Head of caudate nucleus (tissue), 42 donors: Measurements from ENCODE around the gene EVX2.
A peak's percentile ranks its signal among the peaks of the same experiment; 100 is the strongest.

Source experiments
- DNase-seq, 42 donors: peaks; one replicate each; pipeline versions ENCODE4 v3.0.0 to v3.0.0-alpha.2; 2020 to 2021; ENCODE audit warnings: mixed read lengths in 7 of 42
- intact Hi-C: fragments of 100-400 bp; cut with DNase I; formaldehyde crosslinking; loops from one replicate; pipeline ENCODE4 v1.15.0; 2022

The EVX2 gene

GRCh38 chr2:176099728-176100546, 16.2 kb upstream of the EVX2 start, which contains the start of gene HOXD12:
HOXD12 (plus strand) TSS chr2:176099795; CDS start chr2:176099802, 7 bp downstream.
- no peak for DNase-seq
- intact Hi-C loops = loop anchor here (10.0 kb wide), 1 partner anchor 735 kb away; no protein-coding TSS in a partner anchor

GRCh38 chr2:176099159-176099727, 15.5 kb upstream of the EVX2 start:
- intact Hi-C loops = loop anchor here (10.0 kb wide), 1 partner anchor 734 kb away; no protein-coding TSS in a partner anchor
- no peak for DNase-seq

GRCh38 chr2:176098366-176099158, 14.8 kb upstream of the EVX2 start:
- intact Hi-C loops = loop anchor here (10.0 kb wide), 1 partner anchor 734 kb away; no protein-coding TSS in a partner anchor
- no peak for DNase-seq

GRCh38 chr2:176097820-176098365, 14.1 kb upstream of the EVX2 start:
- intact Hi-C loops = loop anchor here (10.0 kb wide), 1 partner anchor 733 kb away; no protein-coding TSS in a partner anchor
- DNase-seq = no peak

GRCh38 chr2:176096986-176097819, 13.4 kb upstream of the EVX2 start:
- peak in 39 of 42 donors; percentile 17 to 74 (median 46) for DNase-seq
- intact Hi-C loops = loop anchor here (10.0 kb wide), 1 partner anchor 732 kb away; no protein-coding TSS in a partner anchor

- intact Hi-C loops = loop anchor here (10.0 kb wide), 1 partner anchor 732 kb away; no protein-coding TSS in a partner anchor
- DNase-seq = no peak
Observed at GRCh38 chr2:176096243-176096985, 12.7 kb upstream of the EVX2 start.

- DNase-seq = no peak
- intact Hi-C loops = loop anchor here (10.0 kb wide), 1 partner anchor 731 kb away; no protein-coding TSS in a partner anchor
Observed at GRCh38 chr2:176095421-176095820, 11.7 kb upstream of the EVX2 start.

GRCh38 chr2:176094349-176094748, 10.6 kb upstream of the EVX2 start:
- intact Hi-C loops = loop anchor here (10.0 kb wide), 1 partner anchor 730 kb away; no protein-coding TSS in a partner anchor

GRCh38 chr2:176093898-176094249, 10.1 kb upstream of the EVX2 start:
- no peak for DNase-seq
- intact Hi-C loops = loop anchor here (10.0 kb wide), 1 partner anchor 729 kb away; no protein-coding TSS in a partner anchor

More at GRCh38 chr2:176094349-176094748, 10.6 kb upstream of the EVX2 start:
- DNase-seq = no peak

GRCh38 chr2:176093145-176093897, 9.6 kb upstream of the EVX2 start:
- intact Hi-C loops = loop anchor here (10.0 kb wide), 1 partner anchor 729 kb away; no protein-coding TSS in a partner anchor
- DNase-seq = peak in 1 of 42 donors; percentile 40

GRCh38 chr2:176092270-176093144, 8.7 kb upstream of the EVX2 start, which contains the start of gene HOXD13:
HOXD13 (plus strand) TSS chr2:176092721; CDS start chr2:176092891, 170 bp downstream.
- intact Hi-C loops = loop anchor here (10.0 kb wide), 1 partner anchor 728 kb away; no protein-coding TSS in a partner anchor
- DNase-seq = no peak

- no peak for DNase-seq
- intact Hi-C loops = loop anchor here (10.0 kb wide), 1 partner anchor 727 kb away; no protein-coding TSS in a partner anchor
Observed at GRCh38 chr2:176091329-176092258, 7.8 kb upstream of the EVX2 start.

GRCh38 chr2:176090862-176091261, 7.1 kb upstream of the EVX2 start:
- peak in 1 of 42 donors; percentile 1 for DNase-seq
- intact Hi-C loops = loop anchor here (10.0 kb wide), 1 partner anchor 726 kb away; no protein-coding TSS in a partner anchor

- DNase-seq = peak in 1 of 42 donors; percentile 9
- intact Hi-C loops = loop anchor here (5.0 to 10.0 kb wide), 2 partner anchors 403 to 725 kb away; no protein-coding TSS in a partner anchor
Observed at GRCh38 chr2:176089843-176090395, 6.2 kb upstream of the EVX2 start.
